GM19438 (cell line): ENCODE data around the gene HSH2D.
A peak's percentile ranks its signal among the peaks of the same experiment; 100 is the strongest.
"Not testable (repeated sequence)": the region's sequence is repeated elsewhere in the genome, so short reads cannot be mapped to it uniquely, and the experiment has no call there.

Experiments
- ATAC-seq: cut with Tn5 transposase; IDR thresholded peaks from one replicate; pipeline ENCODE4 v1.9.1; 2021; ENCODE audit warnings: low read depth; ENCODE audit not compliant: unreplicated experiment

The HSH2D gene

GRCh38 chr19:16143399-16144215 lies at the start of gene HSH2D:
TSS of gene HSH2D (plus strand) at chr19:16143685. CDS start at chr19:16148751, 5,066 bp downstream.
- ATAC-seq: peak; percentile 53

DNA sequence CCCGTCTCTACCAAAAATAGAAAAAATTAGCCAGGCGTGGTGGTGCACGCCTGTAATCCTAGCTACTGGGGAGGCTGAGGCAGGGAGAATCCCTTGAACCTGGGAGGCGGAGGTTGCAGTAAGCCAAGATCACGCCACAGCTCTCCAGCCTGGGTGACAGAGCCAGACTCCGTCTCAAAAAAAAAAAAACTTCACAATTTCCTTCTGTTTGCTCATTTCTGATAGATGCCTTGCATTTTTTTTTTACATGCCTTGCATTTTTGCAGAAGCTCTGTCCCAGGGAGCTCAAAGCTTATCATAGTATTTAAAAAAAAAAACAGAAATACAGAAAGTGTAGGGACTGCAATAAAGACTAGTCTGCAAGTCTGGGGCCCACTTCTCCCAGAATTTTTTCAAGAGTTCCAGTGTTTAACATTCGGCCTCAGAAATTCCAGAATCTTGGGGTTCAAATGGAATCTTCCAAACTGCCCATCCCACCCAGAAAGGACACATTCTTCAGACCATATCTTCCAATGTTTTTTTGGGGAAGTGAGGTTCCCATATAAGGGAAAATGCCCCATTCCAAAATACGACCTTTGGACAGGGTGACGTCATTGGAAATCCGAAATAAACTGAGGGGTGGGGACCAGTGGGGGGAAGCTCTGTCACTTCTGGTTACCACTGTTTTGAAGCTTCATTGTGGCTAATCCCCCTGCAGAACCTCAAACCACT lies 49.0 kb upstream of the HSH2D start:
- ATAC-seq: no peak

DNA sequence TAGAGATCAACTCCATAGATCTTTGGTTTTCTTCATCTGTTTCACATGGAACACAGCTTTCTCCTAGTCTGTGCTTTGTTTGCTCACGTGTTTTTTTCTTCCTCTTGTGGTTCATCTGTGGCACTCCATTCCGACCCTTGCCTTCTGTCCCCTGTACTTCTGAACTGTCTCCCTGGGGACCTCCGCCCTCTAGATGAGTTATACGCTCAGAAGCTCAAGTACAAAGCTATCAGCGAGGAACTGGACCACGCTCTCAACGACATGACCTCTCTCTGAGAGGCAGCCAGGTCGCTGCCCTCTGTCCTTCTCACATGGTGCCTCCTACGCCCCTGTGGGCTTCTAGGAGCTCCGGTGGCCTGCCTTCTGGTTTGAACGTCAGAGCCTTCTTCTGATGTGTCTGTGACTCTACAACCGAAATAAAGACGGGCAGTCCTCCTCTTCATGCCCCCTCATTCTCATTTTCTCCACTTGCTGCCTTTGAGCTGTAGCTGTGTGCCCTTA lies 48.4 kb upstream of the HSH2D start:
- no peak for ATAC-seq

DNA sequence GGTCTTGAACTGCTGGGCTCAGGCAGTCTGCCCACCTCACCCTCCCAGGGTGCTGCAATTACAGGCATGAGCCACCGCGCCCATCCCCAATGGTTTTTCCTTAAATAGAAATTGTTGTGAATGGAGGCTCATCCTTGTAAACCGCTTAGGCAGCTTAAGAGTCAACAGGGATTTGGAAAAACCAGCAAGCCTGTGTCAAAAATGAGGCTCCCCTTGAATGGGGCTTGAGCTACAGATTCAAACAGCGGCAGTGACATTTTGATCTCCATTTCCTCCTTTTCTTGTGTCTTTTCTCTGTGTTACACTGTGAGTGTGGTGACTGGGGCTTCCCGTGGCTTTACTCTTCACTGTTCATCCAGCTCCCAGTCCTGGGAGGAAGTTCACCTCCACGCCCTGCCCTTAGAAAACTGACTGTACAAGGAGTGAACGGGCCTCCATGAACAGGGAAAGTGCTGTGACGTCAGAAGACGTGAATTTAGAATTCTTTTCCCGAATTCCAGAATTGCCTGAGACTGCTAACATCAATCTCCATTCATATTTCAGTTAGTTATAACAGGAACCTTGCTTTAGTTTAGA lies 47.1 kb upstream of the HSH2D start:
- ATAC-seq: no peak

- no peak for ATAC-seq
These were observed 45.1 kb upstream of the HSH2D start for GRCh38 chr19:16098416-16098768.

- ATAC-seq: no peak
These were observed 44.7 kb upstream of the HSH2D start for GRCh38 chr19:16098821-16099220.

GRCh38 chr19:16099314-16099965 lies 44.0 kb upstream of the HSH2D start:
- ATAC-seq: not testable (repeated sequence)

- no peak for ATAC-seq
These were observed 43.0 kb upstream of the HSH2D start for GRCh38 chr19:16100524-16100923.

GRCh38 chr19:16104722-16105121 lies 38.8 kb upstream of the HSH2D start:
- no peak for ATAC-seq

GRCh38 chr19:16106121-16106520 lies 37.4 kb upstream of the HSH2D start:
- no peak for ATAC-seq

DNA sequence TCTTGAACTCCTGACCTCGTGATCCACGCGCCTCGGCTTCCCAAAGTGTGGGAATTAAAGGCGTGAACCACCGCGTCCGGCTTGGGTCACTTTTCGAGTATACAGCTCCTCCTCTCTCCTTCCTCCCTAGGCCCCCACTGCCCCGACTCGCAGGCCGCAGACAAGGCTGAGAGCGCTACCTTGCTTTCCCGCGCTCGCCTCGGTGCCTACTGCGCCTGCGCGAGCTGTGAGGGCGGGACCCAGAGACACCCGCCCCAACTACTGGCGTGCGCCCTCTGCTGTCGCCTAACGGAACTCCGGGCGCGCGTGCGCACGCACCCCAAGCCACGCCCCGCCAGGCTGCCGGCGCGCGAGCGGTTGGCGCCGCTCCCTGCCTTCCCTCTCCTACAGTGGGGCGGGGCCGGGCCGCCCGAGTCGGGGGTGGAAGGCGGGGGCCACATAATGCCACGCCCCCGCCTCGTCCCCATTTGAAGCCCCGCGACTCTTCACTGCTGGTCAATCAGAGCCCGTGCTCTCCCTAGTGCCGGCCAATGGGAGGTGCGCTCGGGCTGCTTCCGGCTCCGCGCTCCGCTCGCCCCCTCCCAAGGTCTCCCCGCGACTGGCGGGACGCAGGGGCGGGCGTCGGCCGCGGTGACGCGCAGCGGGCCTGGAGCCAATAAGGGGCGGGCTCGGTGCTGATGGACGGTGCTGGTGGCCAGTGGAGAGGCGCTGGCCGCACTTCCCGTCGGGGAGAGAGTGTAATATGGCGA lies 32.2 kb upstream of the HSH2D start, which contains the start of gene RAB8A:
Gene RAB8A, plus strand, starts transcription at position 730 of the 749 bp plus-strand sequence. Its CDS starts 13 bp downstream, at position 743.
- peak; percentile 89 for ATAC-seq

- ATAC-seq: no peak
These were observed 31.4 kb upstream of the HSH2D start for GRCh38 chr19:16111909-16112752.

GRCh38 chr19:16112778-16113177 lies 30.7 kb upstream of the HSH2D start:
- no peak for ATAC-seq

- no peak for ATAC-seq
These were observed 29.8 kb upstream of the HSH2D start for GRCh38 chr19:16113727-16114126.

GRCh38 chr19:16115301-16116039 lies 28.0 kb upstream of the HSH2D start:
- no peak for ATAC-seq

GRCh38 chr19:16116067-16116466 lies 27.4 kb upstream of the HSH2D start:
- no peak for ATAC-seq

DNA sequence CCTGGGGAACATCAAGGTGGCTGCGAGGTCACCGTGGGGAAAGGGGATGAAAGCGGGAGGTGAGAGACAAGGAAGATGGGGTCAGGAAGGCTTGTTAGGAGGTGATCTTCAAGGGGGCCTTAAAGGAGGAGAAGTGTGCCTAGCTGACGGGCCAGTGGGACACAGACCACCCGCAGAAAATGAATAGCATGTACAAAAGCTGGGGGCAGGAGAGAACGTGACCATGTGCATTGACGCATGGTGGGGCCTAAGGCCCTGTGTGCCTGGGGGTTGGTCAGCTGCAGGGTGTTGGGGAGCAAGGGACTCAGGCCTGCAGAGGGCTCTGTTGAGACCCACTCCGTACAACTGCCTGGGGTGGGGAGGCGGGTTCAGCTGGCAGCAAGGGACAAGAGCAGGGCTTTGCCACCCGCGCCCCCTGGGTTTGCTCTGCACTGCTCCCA lies 25.9 kb upstream of the HSH2D start:
- no peak for ATAC-seq

- peak; percentile 62 for ATAC-seq
These were observed 24.9 kb upstream of the HSH2D start for GRCh38 chr19:16118489-16119033.
